IMR-90 (cell line): ENCODE measurements around the gene SESN1. TPM values are rescaled to one million over a fixed set of nuclear protein-coding genes. Genes with fewer than 3 reads are reported as not detected.

Source experiments
- ATAC-seq: fragments of 200-7000 bp; cut with Tn5 transposase; 2 replicates; pipeline ENCODE4 v1.9.1; 2020; ENCODE audit warnings: low read depth, mild to moderate bottlenecking, moderate library complexity
- BruUV-seq: library from RNA; stranded (reverse); fragments of 400-500 nt; replicated peaks from 2 replicates; lab custom pipeline; 2021; lab: Mats Ljungman, UMichigan
- CTCF ChIA-PET: fragments of 300-600 bp; formaldehyde crosslinking; extraction: SDS; loops from one replicate; lab custom pipeline; 2021; ENCODE audit warnings: antibody characterized with exemption; lab: Yijun Ruan, JAX
- POLR2A ChIA-PET: fragments of 300-600 bp; sonication (Branson Sonifier 250); formaldehyde crosslinking; loops from one replicate; lab custom pipeline; 2022; ENCODE audit warnings: antibody characterized with exemption; ENCODE audit not compliant: unreplicated experiment; lab: Charles Lee
- DNase-seq: peaks from one replicate; pipeline ENCODE4 v3.0.0; 2013
- H2AFZ ChIP-seq: replicated peaks from 2 replicates; pipeline ENCODE3; 2013; ENCODE audit warnings: low read length, mild to moderate bottlenecking; ENCODE audit not compliant: poor library complexity
- H2AK5ac ChIP-seq: 2 replicates; pipeline ENCODE4 v1.6.1; 2013; ENCODE audit warnings: low read depth, low read length, inconsistent platforms
- H2AK9ac ChIP-seq: replicated peaks from 2 replicates; pipeline ENCODE3; 2013; ENCODE audit warnings: mild to moderate bottlenecking, low read depth, low read length, moderate library complexity; ENCODE audit not compliant: poor library complexity
- H2BK120ac ChIP-seq: 2 replicates; pipeline ENCODE4 v1.6.1; 2013; ENCODE audit warnings: low read depth, low read length, inconsistent platforms
- H2BK15ac ChIP-seq: 3 replicates; pipeline ENCODE4 v1.6.1; 2013; ENCODE audit warnings: low read depth, low read length, inconsistent platforms
- H2BK20ac ChIP-seq: 2 replicates; pipeline ENCODE4 v1.6.1; 2013; ENCODE audit warnings: low read depth, mild to moderate bottlenecking, inconsistent platforms, low read length, moderate library complexity
- H2BK5ac ChIP-seq: 2 replicates; pipeline ENCODE4 v1.6.1; 2013; ENCODE audit warnings: mild to moderate bottlenecking, low read depth, low read length, inconsistent platforms; ENCODE audit not compliant: poor library complexity, severe bottlenecking
- H3K14ac ChIP-seq: replicated peaks from 2 replicates; pipeline ENCODE4 v1.6.1; 2013; ENCODE audit warnings: low read depth, low read length, inconsistent platforms
- H3K18ac ChIP-seq: 2 replicates; pipeline ENCODE4 v1.6.1; 2013; ENCODE audit warnings: low read depth, low read length, control low read depth
- H3K23ac ChIP-seq: 2 replicates; pipeline ENCODE4 v1.6.1; 2013; ENCODE audit warnings: low read depth, low read length, inconsistent platforms
- H3K27ac ChIP-seq: 2 replicates; pipeline ENCODE4 v1.5.1; 2013; ENCODE audit warnings: mild to moderate bottlenecking, control low read depth, low read length; ENCODE audit not compliant: insufficient read depth
- H3K27me3 ChIP-seq: 2 replicates; pipeline ENCODE4 v1.6.1; 2013; ENCODE audit warnings: low read length; ENCODE audit not compliant: control insufficient read depth, insufficient read depth
- H3K36me3 ChIP-seq: 2 replicates; pipeline ENCODE4 v1.6.1; 2013; ENCODE audit warnings: low read length, mixed read lengths; ENCODE audit not compliant: control insufficient read depth, insufficient read depth
- H3K4ac ChIP-seq: 2 replicates; pipeline ENCODE4 v1.6.1; 2013; ENCODE audit warnings: low read depth, low read length, inconsistent platforms
- H3K4me1 ChIP-seq: 2 replicates; pipeline ENCODE4 v1.6.1; 2013; ENCODE audit warnings: low read length, mixed read lengths; ENCODE audit not compliant: control insufficient read depth, insufficient read depth
- H3K4me2 ChIP-seq: 2 replicates; pipeline ENCODE4 v1.6.1; 2013; ENCODE audit warnings: low read depth, mild to moderate bottlenecking, control low read depth, low read length, moderate library complexity
- H3K4me3 ChIP-seq: 2 replicates; pipeline ENCODE4 v1.5.1; 2013; ENCODE audit warnings: low read depth, mild to moderate bottlenecking, control low read depth, low read length, moderate library complexity; ENCODE audit not compliant: insufficient read depth
- H3K56ac ChIP-seq: 2 replicates; pipeline ENCODE4 v1.6.1; 2013; ENCODE audit warnings: low read length, inconsistent platforms; ENCODE audit not compliant: insufficient read depth; ENCODE audit errors: extremely low read depth
- H3K79me1 ChIP-seq, 2 experiments: 2 replicates each; pipeline ENCODE4 v1.6.1; 2013; ENCODE audit warnings: low read length in 2 of 2, inconsistent platforms in 1 of 2, low read depth in 1 of 2
- H3K9ac ChIP-seq: 2 replicates; pipeline ENCODE4 v1.6.1; 2013; ENCODE audit warnings: low read depth, low read length, control low read depth
- H3K9me1 ChIP-seq: 2 replicates; pipeline ENCODE4 v1.6.1; 2013; ENCODE audit warnings: low read length, inconsistent platforms; ENCODE audit not compliant: insufficient read depth
- H3K9me3 ChIP-seq: 2 replicates; pipeline ENCODE4 v1.6.1; 2013; ENCODE audit warnings: low read length; ENCODE audit not compliant: control insufficient read depth, insufficient read depth
- H4K20me1 ChIP-seq: 2 replicates; pipeline ENCODE4 v1.6.1; 2013; ENCODE audit warnings: low read length, inconsistent platforms; ENCODE audit not compliant: insufficient read depth
- H4K5ac ChIP-seq: 2 replicates; pipeline ENCODE4 v1.6.1; 2013; ENCODE audit warnings: mild to moderate bottlenecking, low read depth, low read length, control low read depth
- H4K8ac ChIP-seq, 2 experiments: 2 replicates each; pipeline ENCODE4 v1.6.1; 2013; ENCODE audit warnings: low read depth in 2 of 2, low read length in 2 of 2, control low read depth in 1 of 2, inconsistent platforms in 1 of 2
- H4K91ac ChIP-seq: 2 replicates; pipeline ENCODE4 v1.6.1; 2013; ENCODE audit warnings: low read depth, low read length, inconsistent platforms; ENCODE audit not compliant: insufficient read depth
- CEBPB ChIP-seq: IDR thresholded peaks from 2 replicates; pipeline ENCODE4 v1.6.1; 2012; ENCODE audit warnings: low read depth, low read length, improper control_type of control experiment
- FOS ChIP-seq: fragments of 150-350 bp; IDR thresholded peaks from 2 replicates; pipeline ENCODE4 v1.6.1; 2016; ENCODE audit warnings: low read depth, low read length
- MAFK ChIP-seq: IDR thresholded peaks from 2 replicates; pipeline ENCODE4 v1.6.1; 2012; ENCODE audit warnings: low read depth, low read length, improper control_type of control experiment
- WGBS, 2 experiments: methylation state at CpG; one replicate each; pipeline versions ENCODE4 v1.1.5 to v1.1.7; 2013; ENCODE audit warnings: missing lambda C conversion rate in 2 of 2; ENCODE audit not compliant: insufficient read length in 1 of 2; ENCODE audit errors: extremely low coverage in 2 of 2; 5-methylcytosine and 5-hydroxymethylcytosine counted together
- dilution Hi-C: fragments of 300-500 bp; cut with HindIII; formaldehyde crosslinking; loops from one replicate; pipeline ENCODE4 v1.14.3; 2018; ENCODE audit warnings: low sequenced_read_pairs; ENCODE audit not compliant: unreplicated experiment
- in situ Hi-C: fragments of 300-500 bp; cut with MboI; formaldehyde crosslinking; loops from 3 replicates; pipeline ENCODE4 v1.14.3; 2019; ENCODE audit warnings: low sequenced_read_pairs, inconsistent platforms, mixed read lengths
- intact Hi-C: fragments of 100-400 bp; cut with micrococcal nuclease; formaldehyde crosslinking; loops from 2 replicates; pipeline ENCODE4 v1.10.0; 2022
- polyA plus RNA-seq, 3 experiments: library from polyadenylated mRNA; depleted of rRNA; stranded (reverse); fragments of >200 nt; gene quantifications; 2 replicates each; pipeline ENCODE4 v1.2.3, GENCODE V29; 2012; ENCODE audit warnings: low replicate concordance in 1 of 3
- total RNA-seq: library from RNA; depleted of rRNA; stranded (reverse); fragments of >200 nt; gene quantifications from 2 replicates; pipeline ENCODE4 v1.2.3, GENCODE V29; 2012

SESN1 gene
- total and polyA plus RNA-seq, 2 of the 4 experiments (the other 2 are of a cell fraction), result 9.7 to 16.7 TPM

- dilution Hi-C loops, result no loop called here
Measured at GRCh38 chr6:109036574-109037294, 57.9 kb downstream of the SESN1 start.

More at GRCh38 chr6:109036574-109037294, 57.9 kb downstream of the SESN1 start:
- intact Hi-C loops, result no loop called here
- ATAC-seq, result no peak
- no peak overlapping the region for H2BK15ac ChIP-seq
- no peak overlapping the region for H3K9ac ChIP-seq
- no peak overlapping the region for H4K91ac ChIP-seq
- no TSS peak for BruUV-seq
- H3K4me3 ChIP-seq, result no peak overlapping the region
- TF ChIP-seq FOS (no peak), CEBPB (no peak), MAFK (no peak)
- in situ Hi-C loops, result no loop called here
- no peak overlapping the region for H2AFZ ChIP-seq
- H3K27me3 ChIP-seq, result no peaks in the 10 kb centered on the region
- no peak overlapping the region for H2AK5ac ChIP-seq
- CTCF ChIA-PET, result interaction anchor here (0.6 kb wide), 1 partner anchor 67 kb away, joined by 3 read pairs; no protein-coding TSS in a partner anchor
- H3K36me3 ChIP-seq, result no peaks in the 10 kb centered on the region
- whole genome bisulfite sequencing, 2 experiments, result no CpG with 5 or more reads among the region's 5 CpGs
- H3K27ac ChIP-seq, result no peak overlapping the region
- H2BK20ac ChIP-seq, result no peak overlapping the region
- no peak for DNase-seq
- H3K23ac ChIP-seq, result no peak overlapping the region
- no peak overlapping the region for H3K18ac ChIP-seq
- H4K5ac ChIP-seq, result no peak overlapping the region
- no peak overlapping the region for H2BK5ac ChIP-seq
- POLR2A ChIA-PET, result no interaction called here
- H3K79me1 ChIP-seq, result no peaks in the 10 kb centered on the region
- H3K4me1 ChIP-seq, result no peaks in the 10 kb centered on the region
- no peaks in the 10 kb centered on the region for H3K9me3 ChIP-seq
- no peak overlapping the region for H4K8ac ChIP-seq
- H3K14ac ChIP-seq, result no peak overlapping the region
- H3K56ac ChIP-seq, result no peak overlapping the region
- H3K4ac ChIP-seq, result no peak overlapping the region
- H3K4me2 ChIP-seq, result no peak overlapping the region
- H2BK120ac ChIP-seq, result no peak overlapping the region
- no peak overlapping the region for H2AK9ac ChIP-seq
- H4K20me1 ChIP-seq, result no peaks in the 10 kb centered on the region
- no peaks in the 10 kb centered on the region for H3K9me1 ChIP-seq
